CD14-positive monocyte (primary cell): ENCODE results near the gene RAB28. TPM values are rescaled to one million over a fixed set of nuclear protein-coding genes. Genes with fewer than 3 reads are reported as not detected.

Experiments used
- DNase-seq, 3 donors: peaks; one replicate each; pipeline ENCODE4 v3.0.0-alpha.2; 2011 to 2022
- H2AFZ ChIP-seq: 2 replicates; pipeline ENCODE4 v1.6.0; 2012; ENCODE audit warnings: mild to moderate bottlenecking, low read depth, low read length, inconsistent platforms; ENCODE audit not compliant: insufficient read depth, poor library complexity, severe bottlenecking
- H3K27ac ChIP-seq, 2 donors: 1 replicate in 1 of 2; 2 replicates in 1 of 2; pipeline ENCODE4 v1.5.1; 2012 to 2013; ENCODE audit warnings: low read length in 2 of 2, control low read depth in 1 of 2, inconsistent platforms in 1 of 2, low read depth in 1 of 2, mild to moderate bottlenecking in 1 of 2
- H3K27me3 ChIP-seq, 2 donors: one replicate each; pipeline versions ENCODE4 v1.6.0 to v1.6.1; 2011 to 2013; ENCODE audit warnings: low read length in 2 of 2; ENCODE audit not compliant: control insufficient read depth in 2 of 2, insufficient read depth in 2 of 2
- H3K36me3 ChIP-seq, 2 donors: replicated peaks in 1 of 2; 1 replicate in 1 of 2; 2 replicates in 1 of 2; pipeline versions ENCODE4 v1.5.1 to v1.6.1; 2012 to 2013; ENCODE audit warnings: low read length in 2 of 2, control low read depth in 1 of 2, inconsistent platforms in 1 of 2, mild to moderate bottlenecking in 1 of 2; ENCODE audit not compliant: insufficient read depth in 2 of 2, control insufficient read depth in 1 of 2
- H3K4me1 ChIP-seq, 2 donors: 1 replicate in 1 of 2; 2 replicates in 1 of 2; pipeline versions ENCODE4 v1.5.1 to v1.6.1; 2012 to 2013; ENCODE audit warnings: low read length in 2 of 2, control low read depth in 1 of 2, inconsistent platforms in 1 of 2, mild to moderate bottlenecking in 1 of 2, moderate library complexity in 1 of 2; ENCODE audit not compliant: insufficient read depth in 2 of 2, control insufficient read depth in 1 of 2
- H3K4me2 ChIP-seq: replicated peaks from 2 replicates; pipeline ENCODE3; 2012; ENCODE audit warnings: low read length, moderate library complexity, mild to moderate bottlenecking; ENCODE audit not compliant: poor library complexity, severe bottlenecking; ENCODE audit errors: extremely low read depth
- H3K4me3 ChIP-seq, 3 experiments: fragments of 200-600 bp in 1 of 3; sonication (generic) in 1 of 3; replicated peaks in 1 of 3; 1 replicate in 2 of 3; 2 replicates in 1 of 3; pipeline ENCODE4 v1.5.1; 2011 to 2013; ENCODE audit warnings: low read length in 3 of 3, mild to moderate bottlenecking in 3 of 3, control low read depth in 2 of 3, low read depth in 2 of 3, inconsistent platforms in 1 of 3, moderate library complexity in 1 of 3
- H3K79me2 ChIP-seq: 2 replicates; pipeline ENCODE4 v1.6.0; 2012; ENCODE audit warnings: mild to moderate bottlenecking, control low read depth, inconsistent platforms, low read length, moderate library complexity; ENCODE audit not compliant: insufficient read depth
- H3K9ac ChIP-seq: 2 replicates; pipeline ENCODE4 v1.6.0; 2017; ENCODE audit warnings: low read length, mild to moderate bottlenecking; ENCODE audit not compliant: insufficient read depth, poor library complexity, severe bottlenecking
- H3K9me3 ChIP-seq, 2 donors: replicated peaks in 1 of 2; 1 replicate in 1 of 2; 2 replicates in 1 of 2; pipeline versions ENCODE4 v1.5.1 to v1.6.1; 2012 to 2013; ENCODE audit warnings: low read length in 2 of 2, control low read depth in 1 of 2; ENCODE audit not compliant: control insufficient read depth in 1 of 2, insufficient read depth in 1 of 2
- H4K20me1 ChIP-seq: 2 replicates; pipeline ENCODE4 v1.6.0; 2012; ENCODE audit warnings: mild to moderate bottlenecking, low read length, control low read depth, moderate library complexity; ENCODE audit not compliant: insufficient read depth
- H3K27ac Mint-ChIP-seq, 7 donors: one replicate each; pipeline ENCODE4 v1.8.0; 2020; ENCODE audit warnings: mild to moderate bottlenecking in 7 of 7, mixed read lengths in 7 of 7, moderate library complexity in 6 of 7, inconsistent platforms in 2 of 7
- H3K27me3 Mint-ChIP-seq, 3 donors: one replicate each; pipeline ENCODE4 v1.8.0; 2021 to 2022; ENCODE audit warnings: low read depth in 3 of 3, mild to moderate bottlenecking in 3 of 3, mixed read lengths in 3 of 3, moderate library complexity in 3 of 3, inconsistent platforms in 1 of 3
- H3K36me3 Mint-ChIP-seq, 2 donors: one replicate each; pipeline ENCODE4 v1.8.0; 2020; ENCODE audit warnings: mixed read lengths in 2 of 2, inconsistent platforms in 1 of 2, mild to moderate bottlenecking in 1 of 2
- H3K4me1 Mint-ChIP-seq: one replicate; pipeline ENCODE4 v1.8.0; 2020; ENCODE audit warnings: mild to moderate bottlenecking, mixed read lengths
- H3K4me3 Mint-ChIP-seq, 2 donors: one replicate each; pipeline ENCODE4 v1.8.0; 2020; ENCODE audit warnings: mild to moderate bottlenecking in 2 of 2, mixed read lengths in 2 of 2, moderate library complexity in 1 of 2
- H3K9me3 Mint-ChIP-seq, 7 donors: one replicate each; pipeline ENCODE4 v1.8.0; 2020 to 2022; ENCODE audit warnings: mixed read lengths in 7 of 7, mild to moderate bottlenecking in 6 of 7, moderate library complexity in 6 of 7, inconsistent platforms in 2 of 7
- CTCF ChIP-seq: fragments of 200-600 bp; IDR thresholded peaks from one replicate; pipeline ENCODE4 v1.8.0; 2022; ENCODE audit warnings: antibody characterized with exemption, mild to moderate bottlenecking
- WGBS: methylation state at CpG from one replicate; pipeline ENCODE4 v1.1.5; 2013; ENCODE audit warnings: missing lambda C conversion rate; ENCODE audit not compliant: insufficient coverage; 5-methylcytosine and 5-hydroxymethylcytosine counted together
- intact Hi-C, 2 donors: fragments of 100-400 bp; cut with micrococcal nuclease; formaldehyde crosslinking; loops; one replicate each; pipeline versions ENCODE4 v1.15.0 to v1.15.1; 2023
- polyA plus RNA-seq, 3 donors: library from polyadenylated mRNA; depleted of rRNA in 1 of 3; unstranded in 2 of 3; stranded (reverse) in 1 of 3; fragments of 300-500 nt in 2 of 3; fragments of >200 nt in 1 of 3; fragmentation: Illumina TruSeq in 2 of 3; gene quantifications; 1 replicate in 2 of 3; 2 replicates in 1 of 3; pipeline ENCODE4 v1.2.3, GENCODE V29; 2012 to 2021

The RAB28 gene
- polyA plus RNA-seq, 3 donors = 7.6 to 18.0 (median 17.8) TPM

GRCh38 chr4:13449590-13449989 is 34.5 kb downstream of the RAB28 start:
- Histone ChIP-seq H3K27me3 (no peaks in the 10 kb centered on the region), H3K9ac (no peak overlapping the region), H3K36me3 (peaks cover 0 to 16% of the 10 kb centered on the region in 2 donors), H3K4me3 (no peak overlapping the region), H2AFZ (no peak overlapping the region), H3K4me1 (no peaks in the 10 kb centered on the region), H4K20me1 (no peaks in the 10 kb centered on the region), H3K9me3 (peaks cover 18 to 19% of the 10 kb centered on the region in 2 donors), H3K27ac (no peak overlapping the region), H3K79me2 (no peaks in the 10 kb centered on the region), H3K4me2 (no peak overlapping the region)
- no peak for DNase-seq
- intact Hi-C loops = no loop called here
- Mint-ChIP-seq H3K4me3 (no peak overlapping the region), H3K9me3 (peaks cover 3 to 23% (median 16%) of the 10 kb centered on the region in 7 donors), H3K4me1 (peaks cover 5% of the 10 kb centered on the region), H3K27ac (no peak overlapping the region), H3K27me3 (peaks cover 0 to 3% (median 0%) of the 10 kb centered on the region in 3 donors), H3K36me3 (peaks cover 13 to 23% of the 10 kb centered on the region in 2 donors)
- TF ChIP-seq CTCF = no peak
- WGBS = no CpG with 5 or more reads among the region's 2 CpGs

GRCh38 chr4:13445841-13446790 is 38.0 kb downstream of the RAB28 start:
- peaks cover 11 to 16% of the 10 kb centered on the region in 2 donors for H3K36me3 Mint-ChIP-seq
- intact Hi-C loops = no loop called here
- no peak overlapping the region for H3K9ac ChIP-seq

More at GRCh38 chr4:13445841-13446790, 38.0 kb downstream of the RAB28 start:
- no peaks in the 10 kb centered on the region for H4K20me1 ChIP-seq
- H3K79me2 ChIP-seq = no peaks in the 10 kb centered on the region
- H3K27me3 ChIP-seq = no peaks in the 10 kb centered on the region
- peaks cover 0 to 10% of the 10 kb centered on the region in 2 donors for H3K36me3 ChIP-seq
- peaks cover 5 to 19% (median 17%) of the 10 kb centered on the region in 7 donors for H3K9me3 Mint-ChIP-seq
- no peak overlapping the region for H3K27ac ChIP-seq
- no peak overlapping the region for H3K4me2 ChIP-seq
- H3K9me3 ChIP-seq = peaks cover 16 to 20% of the 10 kb centered on the region in 2 donors
- no peak overlapping the region for H2AFZ ChIP-seq
- no peak for TF ChIP-seq CTCF
- H3K4me3 Mint-ChIP-seq = no peak overlapping the region
- H3K4me1 Mint-ChIP-seq = no peaks in the 10 kb centered on the region
- H3K4me1 ChIP-seq = no peaks in the 10 kb centered on the region
- no peak overlapping the region for H3K4me3 ChIP-seq
- no peak overlapping the region for H3K27ac Mint-ChIP-seq
- DNase-seq = no peak
- WGBS = 99% methylated on average over 13 of the region's 22 CpGs
- H3K27me3 Mint-ChIP-seq = peaks cover 0 to 5% (median 3%) of the 10 kb centered on the region in 3 donors
